ENCODE measurements around the gene LIAS. TPM values are rescaled to one million over a fixed set of nuclear protein-coding genes. Genes with fewer than 3 reads are reported as not detected.

The LIAS gene
- total and polyA plus RNA-seq, 10 of the 15 experiments (the other 5 are each of a cell fraction or from before 2014, with no cell fraction given) = 17.9 to 32.3 (median 26.4) TPM

DNA sequence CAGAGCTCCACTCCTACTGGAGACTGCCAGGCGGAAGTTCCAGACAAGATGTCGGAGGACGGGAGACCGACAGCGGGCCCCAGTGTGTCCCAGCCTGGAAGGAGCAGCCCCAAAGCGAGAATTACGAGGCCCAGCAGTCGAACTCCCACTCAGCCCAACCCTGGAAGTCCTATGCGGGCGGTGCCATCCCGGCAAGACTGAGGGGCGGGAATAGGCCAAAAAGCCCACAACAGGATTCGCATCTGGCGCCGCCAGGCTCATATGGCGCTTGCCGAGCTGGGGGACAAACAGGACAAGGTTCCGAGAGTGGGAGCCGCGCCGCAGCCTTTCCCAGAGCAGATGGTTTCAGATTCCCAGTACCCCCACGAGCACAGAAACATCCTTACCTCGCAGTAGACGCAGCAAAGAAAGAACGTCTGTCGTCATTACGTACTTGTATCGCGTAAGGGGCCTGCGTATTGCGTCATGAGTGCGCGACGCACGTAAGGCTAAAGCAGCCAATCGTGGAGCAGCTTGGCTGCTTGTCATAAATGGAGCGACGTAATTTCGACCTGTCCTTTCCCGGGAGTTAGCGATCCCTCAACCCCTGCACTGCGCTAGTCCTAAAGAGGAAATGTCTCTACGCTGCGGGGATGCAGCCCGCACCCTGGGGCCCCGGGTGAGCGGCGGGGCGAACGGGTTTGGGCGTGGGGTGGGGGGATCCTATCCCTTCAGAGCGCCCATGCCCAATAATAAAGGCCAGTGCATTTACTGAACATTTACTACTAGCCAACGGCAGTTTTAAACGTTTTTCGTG is at the start of gene LIAS, which contains the start of gene RPL9 (continued):
- TF ChIP-seq SMAD5 (IDR thresholded peaks at IDR 0.05; ENCODE audit: low read depth) (peak; percentile 98), POLR2AphosphoS2 (IDR thresholded peaks at IDR 0.05; ENCODE audit: low read depth, low read length) (peak; percentile 98), IKZF2 (IDR thresholded peaks at IDR 0.05) (peak; percentile 54 to 57; a peak in 2 of 4 replicates), NFYA (IDR thresholded peaks at IDR 0.05; ENCODE audit: borderline replicate concordance, low read depth, low read length) (no peak; the same call in 1 of the 2 replicates), KLF5 (IDR thresholded peaks at IDR 0.05; ENCODE audit: partially characterized antibody) (peak; percentile 57), ZNF687 (IDR thresholded peaks at IDR 0.05) (peak; percentile 76), YY1 (IDR thresholded peaks at IDR 0.05; ENCODE audit: low read depth, low read length) (peak; percentile 74; the same call in 1 of the 2 replicates), POU2F2 (IDR thresholded peaks at IDR 0.05; ENCODE audit: borderline replicate concordance, low read depth, low read length) (peak; percentile 88), CBX3 (IDR thresholded peaks at IDR 0.05; ENCODE audit: borderline replicate concordance, low read depth) (no peak), HCFC1 (IDR thresholded peaks at IDR 0.05; ENCODE audit: low read length) (peak; percentile 83), ATF7 (IDR thresholded peaks at IDR 0.05; ENCODE audit: low read depth) (peak; percentile 98), KAT2A (conservative IDR thresholded peaks at IDR 0.05; ENCODE audit: control insufficient read depth, low read depth, low read length) (peak; percentile 67; the same call in 1 of the 2 replicates), BACH1 (IDR thresholded peaks at IDR 0.05; ENCODE audit: borderline replicate concordance) (peak; percentile 69; the same call in 1 of the 2 replicates), SP1 (IDR thresholded peaks at IDR 0.05; ENCODE audit: low read depth, low read length) (peak; percentile 91), ZBED1 (IDR thresholded peaks at IDR 0.05; ENCODE audit: borderline replicate concordance) (peak; percentile 79; the same call in 1 of the 2 replicates), PAX5 (IDR thresholded peaks at IDR 0.05; ENCODE audit: borderline replicate concordance, low read depth, low read length) (peak; percentile 56; the same call in 1 of the 2 replicates), BCL11A (IDR thresholded peaks at IDR 0.05; ENCODE audit: low read depth, low read length) (no peak), SPI1 (IDR thresholded peaks at IDR 0.05; ENCODE audit: borderline replicate concordance, insufficient read depth, low read depth, low read length) (no peak)
- TF ChIP-seq, protein P1, sequence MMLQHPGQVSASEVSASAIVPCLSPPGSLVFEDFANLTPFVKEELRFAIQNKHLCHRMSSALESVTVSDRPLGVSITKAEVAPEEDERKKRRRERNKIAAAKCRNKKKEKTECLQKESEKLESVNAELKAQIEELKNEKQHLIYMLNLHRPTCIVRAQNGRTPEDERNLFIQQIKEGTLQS (IDR thresholded peaks at IDR 0.05; ENCODE audit: borderline replicate concordance, extremely low read depth, low read depth, low read length) = peak; percentile 82; the same call in 1 of the 2 replicates
- TF ChIP-seq, protein P2, sequence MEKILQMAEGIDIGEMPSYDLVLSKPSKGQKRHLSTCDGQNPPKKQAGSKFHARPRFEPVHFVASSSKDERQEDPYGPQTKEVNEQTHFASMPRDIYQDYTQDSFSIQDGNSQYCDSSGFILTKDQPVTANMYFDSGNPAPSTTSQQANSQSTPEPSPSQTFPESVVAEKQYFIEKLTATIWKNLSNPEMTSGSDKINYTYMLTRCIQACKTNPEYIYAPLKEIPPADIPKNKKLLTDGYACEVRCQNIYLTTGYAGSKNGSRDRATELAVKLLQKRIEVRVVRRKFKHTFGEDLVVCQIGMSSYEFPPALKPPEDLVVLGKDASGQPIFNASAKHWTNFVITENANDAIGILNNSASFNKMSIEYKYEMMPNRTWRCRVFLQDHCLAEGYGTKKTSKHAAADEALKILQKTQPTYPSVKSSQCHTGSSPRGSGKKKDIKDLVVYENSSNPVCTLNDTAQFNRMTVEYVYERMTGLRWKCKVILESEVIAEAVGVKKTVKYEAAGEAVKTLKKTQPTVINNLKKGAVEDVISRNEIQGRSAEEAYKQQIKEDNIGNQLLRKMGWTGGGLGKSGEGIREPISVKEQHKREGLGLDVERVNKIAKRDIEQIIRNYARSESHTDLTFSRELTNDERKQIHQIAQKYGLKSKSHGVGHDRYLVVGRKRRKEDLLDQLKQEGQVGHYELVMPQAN (conservative IDR thresholded peaks at IDR 0.05) = peak; percentile 73
- TF ChIP-seq, protein P3, sequence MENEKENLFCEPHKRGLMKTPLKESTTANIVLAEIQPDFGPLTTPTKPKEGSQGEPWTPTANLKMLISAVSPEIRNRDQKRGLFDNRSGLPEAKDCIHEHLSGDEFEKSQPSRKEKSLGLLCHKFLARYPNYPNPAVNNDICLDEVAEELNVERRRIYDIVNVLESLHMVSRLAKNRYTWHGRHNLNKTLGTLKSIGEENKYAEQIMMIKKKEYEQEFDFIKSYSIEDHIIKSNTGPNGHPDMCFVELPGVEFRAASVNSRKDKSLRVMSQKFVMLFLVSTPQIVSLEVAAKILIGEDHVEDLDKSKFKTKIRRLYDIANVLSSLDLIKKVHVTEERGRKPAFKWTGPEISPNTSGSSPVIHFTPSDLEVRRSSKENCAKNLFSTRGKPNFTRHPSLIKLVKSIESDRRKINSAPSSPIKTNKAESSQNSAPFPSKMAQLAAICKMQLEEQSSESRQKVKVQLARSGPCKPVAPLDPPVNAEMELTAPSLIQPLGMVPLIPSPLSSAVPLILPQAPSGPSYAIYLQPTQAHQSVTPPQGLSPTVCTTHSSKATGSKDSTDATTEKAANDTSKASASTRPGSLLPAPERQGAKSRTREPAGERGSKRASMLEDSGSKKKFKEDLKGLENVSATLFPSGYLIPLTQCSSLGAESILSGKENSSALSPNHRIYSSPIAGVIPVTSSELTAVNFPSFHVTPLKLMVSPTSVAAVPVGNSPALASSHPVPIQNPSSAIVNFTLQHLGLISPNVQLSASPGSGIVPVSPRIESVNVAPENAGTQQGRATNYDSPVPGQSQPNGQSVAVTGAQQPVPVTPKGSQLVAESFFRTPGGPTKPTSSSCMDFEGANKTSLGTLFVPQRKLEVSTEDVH (IDR thresholded peaks at IDR 0.05; ENCODE audit: low read depth, partially characterized antibody) = peak; percentile 95

Data from GM12878 (cell line).